BLaER1 (cell line): ENCODE data around the gene ITGB6.

Source experiments
- H3K27ac ChIP-seq: shearing (Covaris generic); formaldehyde crosslinking; 2 replicates; pipeline ENCODE4 v1.8.1; 2022
- H3K27me3 ChIP-seq: shearing (Covaris generic); formaldehyde crosslinking; 2 replicates; pipeline ENCODE4 v1.8.1; 2022
- H3K36me3 ChIP-seq: shearing (Covaris generic); formaldehyde crosslinking; 2 replicates; pipeline ENCODE4 v1.8.1; 2022
- H3K4me1 ChIP-seq: shearing (Covaris generic); formaldehyde crosslinking; 2 replicates; pipeline ENCODE4 v1.8.1; 2022
- H3K4me2 ChIP-seq: shearing (Covaris generic); formaldehyde crosslinking; 2 replicates; pipeline ENCODE4 v1.8.1; 2022
- H3K4me3 ChIP-seq: shearing (Covaris generic); formaldehyde crosslinking; 2 replicates; pipeline ENCODE4 v1.8.1; 2022
- H3K9ac ChIP-seq: shearing (Covaris generic); formaldehyde crosslinking; 2 replicates; pipeline ENCODE4 v1.8.1; 2022
- H3K9me3 ChIP-seq: shearing (Covaris generic); formaldehyde crosslinking; 2 replicates; pipeline ENCODE4 v1.8.1; 2022
- H4K20me1 ChIP-seq: shearing (Covaris generic); formaldehyde crosslinking; 2 replicates; pipeline ENCODE4 v1.8.1; 2022
- Cebpa-rat ChIP-seq: shearing (Covaris generic); IDR thresholded peaks from 2 replicates; pipeline ENCODE4 v1.8.1; 2022

The ITGB6 gene

GRCh38 chr2:160229591-160229990 is 29.5 kb upstream of the ITGB6 start:
- no peak overlapping the region for H3K4me2 ChIP-seq
- no peak overlapping the region for H3K9ac ChIP-seq
- no peaks in the 10 kb centered on the region for H3K9me3 ChIP-seq
- H3K27ac ChIP-seq: no peak overlapping the region
- peaks cover 6% of the 10 kb centered on the region; the same call in 1 of the 2 replicates for H3K4me1 ChIP-seq
- no peaks in the 10 kb centered on the region for H3K36me3 ChIP-seq
- no peak for TF ChIP-seq Cebpa-rat
- H3K4me3 ChIP-seq: no peak overlapping the region
- H4K20me1 ChIP-seq: no peaks in the 10 kb centered on the region
- no peaks in the 10 kb centered on the region for H3K27me3 ChIP-seq

- TF ChIP-seq Cebpa-rat: no peak
- Histone ChIP-seq H3K36me3 (no peaks in the 10 kb centered on the region), H3K27me3 (no peaks in the 10 kb centered on the region), H3K4me3 (no peak overlapping the region), H4K20me1 (no peaks in the 10 kb centered on the region), H3K27ac (no peak overlapping the region), H3K9me3 (no peaks in the 10 kb centered on the region), H3K4me2 (no peak overlapping the region), H3K9ac (no peak overlapping the region), H3K4me1 (peaks cover 6% of the 10 kb centered on the region; the same call in 1 of the 2 replicates)
These were observed 28.3 kb upstream of the ITGB6 start for GRCh38 chr2:160228141-160228917.

GRCh38 chr2:160227293-160227915 is 27.3 kb upstream of the ITGB6 start:
- no peaks in the 10 kb centered on the region for H4K20me1 ChIP-seq
- H3K4me3 ChIP-seq: no peak overlapping the region
- peaks cover 6% of the 10 kb centered on the region; the same call in 1 of the 2 replicates for H3K4me1 ChIP-seq
- no peaks in the 10 kb centered on the region for H3K9me3 ChIP-seq
- H3K27me3 ChIP-seq: no peaks in the 10 kb centered on the region
- H3K36me3 ChIP-seq: no peaks in the 10 kb centered on the region
- H3K27ac ChIP-seq: no peak overlapping the region
- H3K4me2 ChIP-seq: no peak overlapping the region
- TF ChIP-seq Cebpa-rat: no peak
- H3K9ac ChIP-seq: no peak overlapping the region

- Histone ChIP-seq H3K27me3 (no peaks in the 10 kb centered on the region), H3K36me3 (no peaks in the 10 kb centered on the region), H3K9ac (no peak overlapping the region), H4K20me1 (no peaks in the 10 kb centered on the region), H3K4me1 (peaks cover 6% of the 10 kb centered on the region; the same call in 1 of the 2 replicates), H3K4me3 (no peak overlapping the region), H3K9me3 (no peaks in the 10 kb centered on the region), H3K4me2 (no peak overlapping the region; the same call in 1 of the 2 replicates), H3K27ac (no peak overlapping the region)
- no peak for TF ChIP-seq Cebpa-rat
These were observed 26.3 kb upstream of the ITGB6 start for GRCh38 chr2:160226367-160226766.

GRCh38 chr2:160225722-160226121 is 25.6 kb upstream of the ITGB6 start:
- H3K4me1 ChIP-seq: peaks cover 6% of the 10 kb centered on the region; the same call in 1 of the 2 replicates
- no peak for TF ChIP-seq Cebpa-rat
- H3K9ac ChIP-seq: no peak overlapping the region
- H3K9me3 ChIP-seq: no peaks in the 10 kb centered on the region
- no peak overlapping the region for H3K4me2 ChIP-seq
- no peaks in the 10 kb centered on the region for H4K20me1 ChIP-seq
- no peak overlapping the region for H3K4me3 ChIP-seq
- no peaks in the 10 kb centered on the region for H3K36me3 ChIP-seq
- H3K27ac ChIP-seq: no peak overlapping the region
- no peaks in the 10 kb centered on the region for H3K27me3 ChIP-seq

- Histone ChIP-seq H3K9ac (no peak overlapping the region), H3K4me2 (no peak overlapping the region), H4K20me1 (no peaks in the 10 kb centered on the region), H3K9me3 (no peaks in the 10 kb centered on the region), H3K4me1 (peaks cover 6% of the 10 kb centered on the region; the same call in 1 of the 2 replicates), H3K27ac (no peak overlapping the region), H3K36me3 (no peaks in the 10 kb centered on the region), H3K27me3 (no peaks in the 10 kb centered on the region), H3K4me3 (no peak overlapping the region)
- TF ChIP-seq Cebpa-rat: no peak
These were observed 24.4 kb upstream of the ITGB6 start for GRCh38 chr2:160224507-160224906.

GRCh38 chr2:160224060-160224459 is 24.0 kb upstream of the ITGB6 start:
- H3K36me3 ChIP-seq: no peaks in the 10 kb centered on the region
- no peak for TF ChIP-seq Cebpa-rat
- H3K9me3 ChIP-seq: no peaks in the 10 kb centered on the region
- no peak overlapping the region for H3K27ac ChIP-seq
- H3K9ac ChIP-seq: no peak overlapping the region
- H3K4me1 ChIP-seq: peaks cover 6% of the 10 kb centered on the region; the same call in 1 of the 2 replicates
- H3K4me2 ChIP-seq: no peak overlapping the region
- H4K20me1 ChIP-seq: no peaks in the 10 kb centered on the region
- no peaks in the 10 kb centered on the region for H3K27me3 ChIP-seq
- H3K4me3 ChIP-seq: no peak overlapping the region

GRCh38 chr2:160223560-160223959 is 23.5 kb upstream of the ITGB6 start:
- no peak overlapping the region for H3K4me3 ChIP-seq
- no peak for TF ChIP-seq Cebpa-rat
- no peak overlapping the region for H3K27ac ChIP-seq
- H4K20me1 ChIP-seq: no peaks in the 10 kb centered on the region
- no peak overlapping the region for H3K4me2 ChIP-seq
- no peak overlapping the region for H3K9ac ChIP-seq
- H3K36me3 ChIP-seq: no peaks in the 10 kb centered on the region
- H3K4me1 ChIP-seq: peaks cover 6% of the 10 kb centered on the region; the same call in 1 of the 2 replicates
- H3K27me3 ChIP-seq: no peaks in the 10 kb centered on the region
- no peaks in the 10 kb centered on the region for H3K9me3 ChIP-seq

GRCh38 chr2:160222546-160223283 is 22.6 kb upstream of the ITGB6 start:
- Histone ChIP-seq H3K27ac (no peak overlapping the region), H3K27me3 (no peaks in the 10 kb centered on the region), H3K9me3 (no peaks in the 10 kb centered on the region), H3K36me3 (no peaks in the 10 kb centered on the region), H4K20me1 (no peaks in the 10 kb centered on the region), H3K4me2 (no peak overlapping the region), H3K4me1 (peaks cover 6% of the 10 kb centered on the region; the same call in 1 of the 2 replicates), H3K4me3 (no peak overlapping the region), H3K9ac (no peak overlapping the region)
- no peak for TF ChIP-seq Cebpa-rat
